Measurements from ENCODE around the gene LARGE1. TPM values are rescaled to one million over a fixed set of nuclear protein-coding genes. Genes with fewer than 3 reads are reported as not detected.

The LARGE1 gene
- total RNA-seq, 4 donors from 2014 or later = 78.1 to 156 (median 104) TPM

GRCh38 chr22:33426451-33426850 is 493.8 kb downstream of the LARGE1 start:
- TF ChIP-seq, protein P1, sequence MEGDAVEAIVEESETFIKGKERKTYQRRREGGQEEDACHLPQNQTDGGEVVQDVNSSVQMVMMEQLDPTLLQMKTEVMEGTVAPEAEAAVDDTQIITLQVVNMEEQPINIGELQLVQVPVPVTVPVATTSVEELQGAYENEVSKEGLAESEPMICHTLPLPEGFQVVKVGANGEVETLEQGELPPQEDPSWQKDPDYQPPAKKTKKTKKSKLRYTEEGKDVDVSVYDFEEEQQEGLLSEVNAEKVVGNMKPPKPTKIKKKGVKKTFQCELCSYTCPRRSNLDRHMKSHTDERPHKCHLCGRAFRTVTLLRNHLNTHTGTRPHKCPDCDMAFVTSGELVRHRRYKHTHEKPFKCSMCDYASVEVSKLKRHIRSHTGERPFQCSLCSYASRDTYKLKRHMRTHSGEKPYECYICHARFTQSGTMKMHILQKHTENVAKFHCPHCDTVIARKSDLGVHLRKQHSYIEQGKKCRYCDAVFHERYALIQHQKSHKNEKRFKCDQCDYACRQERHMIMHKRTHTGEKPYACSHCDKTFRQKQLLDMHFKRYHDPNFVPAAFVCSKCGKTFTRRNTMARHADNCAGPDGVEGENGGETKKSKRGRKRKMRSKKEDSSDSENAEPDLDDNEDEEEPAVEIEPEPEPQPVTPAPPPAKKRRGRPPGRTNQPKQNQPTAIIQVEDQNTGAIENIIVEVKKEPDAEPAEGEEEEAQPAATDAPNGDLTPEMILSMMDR (IDR thresholded peaks at IDR 0.05) = no peak
- no peak for TF ChIP-seq POLR2A (IDR thresholded peaks at IDR 0.05)
- H3K27me3 ChIP-seq = no peaks in the 10 kb centered on the region
- H3K27ac ChIP-seq = no peak overlapping the region
- no peaks in the 10 kb centered on the region for H3K9me3 ChIP-seq
- no peak overlapping the region for H3K4me3 ChIP-seq
- H3K36me3 ChIP-seq = peaks cover 0 to 9% (median 0%) of the 10 kb centered on the region in 3 donors
- no peaks in the 10 kb centered on the region for H3K4me1 ChIP-seq
- DNase-seq = no peak

GRCh38 chr22:33421859-33422258 is 498.4 kb downstream of the LARGE1 start:
- Histone ChIP-seq H3K4me3 (no peak overlapping the region), H3K9me3 (no peaks in the 10 kb centered on the region), H3K27me3 (no peaks in the 10 kb centered on the region), H3K36me3 (no peaks in the 10 kb centered on the region), H3K27ac (no peak overlapping the region), H3K4me1 (no peaks in the 10 kb centered on the region)
- no peak for DNase-seq
- TF ChIP-seq, protein P1 (IDR thresholded peaks at IDR 0.05) = no peak
- TF ChIP-seq POLR2A (IDR thresholded peaks at IDR 0.05) = no peak

- Histone ChIP-seq H3K27me3 (no peaks in the 10 kb centered on the region), H3K9me3 (no peaks in the 10 kb centered on the region), H3K4me1 (no peaks in the 10 kb centered on the region), H3K4me3 (no peak overlapping the region), H3K27ac (no peak overlapping the region), H3K36me3 (no peaks in the 10 kb centered on the region)
- TF ChIP-seq POLR2A (IDR thresholded peaks at IDR 0.05) = no peak
- TF ChIP-seq, protein P1 (IDR thresholded peaks at IDR 0.05) = no peak
- DNase-seq = no peak
Measured at GRCh38 chr22:33418484-33418883, 501.8 kb downstream of the LARGE1 start.

DNA sequence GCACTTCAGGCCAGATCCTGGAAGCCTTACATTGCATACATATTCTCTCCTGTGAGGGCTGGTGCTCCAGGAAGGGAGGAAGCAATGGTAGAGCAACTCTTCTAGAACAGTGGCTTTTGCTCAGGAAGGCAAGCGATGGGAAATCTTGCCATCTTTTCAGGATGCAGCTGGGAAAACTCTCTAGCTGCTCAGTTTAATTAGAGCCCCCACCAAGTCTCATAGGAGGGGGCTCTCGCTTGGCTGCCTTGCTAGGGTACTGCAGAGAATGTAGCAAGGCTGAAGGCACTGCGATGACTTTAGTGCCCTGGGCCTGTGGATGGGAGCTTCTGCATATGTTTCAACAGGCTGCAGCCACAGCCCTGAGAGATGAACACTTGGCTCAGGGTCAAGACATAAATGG is 504.9 kb downstream of the LARGE1 start:
- Histone ChIP-seq H3K4me3 (no peak overlapping the region), H3K27ac (no peak overlapping the region), H3K27me3 (no peaks in the 10 kb centered on the region), H3K9me3 (no peaks in the 10 kb centered on the region), H3K36me3 (no peaks in the 10 kb centered on the region), H3K4me1 (no peaks in the 10 kb centered on the region)
- DNase-seq = no peak
- TF ChIP-seq POLR2A (IDR thresholded peaks at IDR 0.05) = no peak
- TF ChIP-seq, protein P1 (IDR thresholded peaks at IDR 0.05) = no peak

DNA sequence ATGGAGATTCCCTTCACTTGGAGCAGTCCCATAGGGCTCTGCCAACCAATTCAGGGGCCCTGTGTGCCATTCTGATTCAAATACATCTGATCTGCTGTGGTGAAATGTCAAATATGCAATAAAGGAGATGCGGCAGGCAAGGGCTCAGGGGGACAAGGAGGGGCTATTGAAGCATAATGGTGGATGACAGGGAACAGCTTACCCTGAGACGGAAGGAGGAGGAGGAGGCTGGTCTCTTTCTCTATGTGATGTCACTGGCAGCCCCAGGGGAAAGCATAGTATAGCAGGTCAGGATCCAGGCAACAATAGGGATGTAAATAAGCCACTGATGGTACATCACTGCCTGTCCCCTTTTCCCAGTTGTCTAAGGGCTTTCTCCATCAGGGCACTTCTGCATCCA is 511.2 kb downstream of the LARGE1 start:
- Histone ChIP-seq H3K27me3 (no peaks in the 10 kb centered on the region), H3K4me1 (no peaks in the 10 kb centered on the region), H3K36me3 (no peaks in the 10 kb centered on the region), H3K27ac (no peak overlapping the region), H3K4me3 (no peak overlapping the region), H3K9me3 (no peaks in the 10 kb centered on the region)
- no peak for TF ChIP-seq POLR2A (IDR thresholded peaks at IDR 0.05)
- TF ChIP-seq, protein P1 (IDR thresholded peaks at IDR 0.05) = no peak
- no peak for DNase-seq

GRCh38 chr22:33405194-33405593 is 515.1 kb downstream of the LARGE1 start:
- Histone ChIP-seq H3K36me3 (no peaks in the 10 kb centered on the region), H3K27me3 (no peaks in the 10 kb centered on the region), H3K27ac (no peak overlapping the region), H3K4me1 (no peaks in the 10 kb centered on the region), H3K4me3 (no peak overlapping the region), H3K9me3 (no peaks in the 10 kb centered on the region)
- no peak for DNase-seq
- no peak for TF ChIP-seq POLR2A (IDR thresholded peaks at IDR 0.05)
- TF ChIP-seq, protein P1 (IDR thresholded peaks at IDR 0.05) = no peak

Measured in Peyer's patch (tissue), 4 donors.